ENCODE data around the gene TMEM139.

DNA sequence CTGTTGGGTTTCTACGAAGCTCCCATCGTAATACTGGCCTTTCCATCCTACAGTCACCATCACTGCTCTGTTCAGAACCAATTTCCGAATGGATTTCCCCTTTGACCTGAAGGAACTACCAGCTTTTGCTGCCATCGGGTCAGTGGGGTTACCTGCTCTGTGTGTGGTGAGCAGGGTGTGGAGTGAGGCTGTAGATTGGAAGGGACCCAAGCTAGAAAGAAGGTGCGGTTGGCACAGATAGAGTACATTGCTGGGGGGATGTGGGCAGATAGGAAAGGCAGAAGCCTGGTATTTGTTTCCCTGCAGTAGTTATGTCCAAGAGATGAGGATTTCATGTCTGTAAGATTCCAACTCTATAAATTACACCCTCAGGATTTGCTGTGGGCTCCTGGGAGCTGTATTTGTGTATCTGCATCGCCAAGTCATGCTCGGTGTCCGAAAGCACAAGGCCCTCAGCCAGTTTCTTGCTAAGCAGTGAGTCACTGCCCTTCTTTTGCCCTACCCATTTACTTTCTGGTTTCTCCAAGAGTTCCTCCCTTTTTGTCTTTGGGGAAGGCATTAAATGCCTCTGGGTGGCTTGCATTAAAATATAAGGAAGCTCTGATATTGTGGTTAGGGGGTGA is 46.5 kb downstream of the TMEM139 start:
- TF ChIP-seq FOSL2 (IDR thresholded peaks at IDR 0.05; ENCODE audit: borderline replicate concordance, low read depth) (peak; percentile 80), CHD2 (IDR thresholded peaks at IDR 0.05; ENCODE audit: low read length, partially characterized antibody) (no peak), RFX5 (IDR thresholded peaks at IDR 0.05; ENCODE audit: low read length) (no peak), JUND (IDR thresholded peaks at IDR 0.05) (peak; percentile 45; the same call in 1 of the 2 replicates), GATA2 (CRISPR knock-in tag; IDR thresholded peaks at IDR 0.05) (no peak), EP300 (IDR thresholded peaks at IDR 0.05; ENCODE audit: borderline replicate concordance in 1 of 2, low read depth in 1 of 2, low read length in 1 of 2) (no peak)
- TF ChIP-seq, protein P1, sequence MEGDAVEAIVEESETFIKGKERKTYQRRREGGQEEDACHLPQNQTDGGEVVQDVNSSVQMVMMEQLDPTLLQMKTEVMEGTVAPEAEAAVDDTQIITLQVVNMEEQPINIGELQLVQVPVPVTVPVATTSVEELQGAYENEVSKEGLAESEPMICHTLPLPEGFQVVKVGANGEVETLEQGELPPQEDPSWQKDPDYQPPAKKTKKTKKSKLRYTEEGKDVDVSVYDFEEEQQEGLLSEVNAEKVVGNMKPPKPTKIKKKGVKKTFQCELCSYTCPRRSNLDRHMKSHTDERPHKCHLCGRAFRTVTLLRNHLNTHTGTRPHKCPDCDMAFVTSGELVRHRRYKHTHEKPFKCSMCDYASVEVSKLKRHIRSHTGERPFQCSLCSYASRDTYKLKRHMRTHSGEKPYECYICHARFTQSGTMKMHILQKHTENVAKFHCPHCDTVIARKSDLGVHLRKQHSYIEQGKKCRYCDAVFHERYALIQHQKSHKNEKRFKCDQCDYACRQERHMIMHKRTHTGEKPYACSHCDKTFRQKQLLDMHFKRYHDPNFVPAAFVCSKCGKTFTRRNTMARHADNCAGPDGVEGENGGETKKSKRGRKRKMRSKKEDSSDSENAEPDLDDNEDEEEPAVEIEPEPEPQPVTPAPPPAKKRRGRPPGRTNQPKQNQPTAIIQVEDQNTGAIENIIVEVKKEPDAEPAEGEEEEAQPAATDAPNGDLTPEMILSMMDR (IDR thresholded peaks at IDR 0.05): no peak
